Brain microvascular endothelial cell (primary cell): ENCODE data around the gene PCA3.

Experiments used
- DNase-seq: peaks from one replicate; pipeline ENCODE4 v3.0.0-alpha.2; 2020
- H3K27ac ChIP-seq: fragments of 250-450 bp; sonication (Bioruptor Pico); 2 replicates; pipeline ENCODE4 v1.5.1; 2020; ENCODE audit warnings: mild to moderate bottlenecking, moderate library complexity
- H3K27me3 ChIP-seq: fragments of 250-450 bp; sonication (Bioruptor Pico); replicated peaks from 2 replicates; pipeline ENCODE4 v1.5.1; 2020; ENCODE audit warnings: mild to moderate bottlenecking
- H3K36me3 ChIP-seq: fragments of 250-450 bp; sonication (Bioruptor Pico); replicated peaks from 2 replicates; pipeline ENCODE4 v1.5.1; 2020; ENCODE audit warnings: mild to moderate bottlenecking
- H3K4me3 ChIP-seq: 2 replicates; pipeline ENCODE4 v1.5.1; 2011; ENCODE audit warnings: low read depth, mild to moderate bottlenecking, control low read depth, low read length, moderate library complexity
- CTCF ChIP-seq: IDR thresholded peaks from 2 replicates; pipeline ENCODE4 v1.5.1; 2011; ENCODE audit warnings: low read depth, mild to moderate bottlenecking, moderate library complexity, low read length, control low read depth, inconsistent platforms; ENCODE audit errors: missing control alignments
- in situ Hi-C: cut with HindIII; loops from 2 replicates; pipeline ENCODE4 v1.10.0; 2017; ENCODE audit warnings: low sequenced_read_pairs, low pct_ligation_motif_present

The PCA3 gene

GRCh38 chr9:76764138-76764537 is at the start of gene PCA3:
TSS of gene PCA3 (plus strand) at chr9:76764438.
- no peak within 1 kb of the TSS for H3K27ac ChIP-seq
- H3K27me3 ChIP-seq, result no peaks in the 10 kb centered on the region
- in situ Hi-C loops, result no loop called here
- no peak for TF ChIP-seq CTCF
- DNase-seq, result no peak
- H3K4me3 ChIP-seq, result no peak within 1 kb of the TSS
- no peaks in the 10 kb centered on the region for H3K36me3 ChIP-seq

- H3K36me3 ChIP-seq, result no peaks in the 10 kb centered on the region
- DNase-seq, result no peak
Observed at GRCh38 chr9:76716085-76716672, 48.1 kb upstream of the PCA3 start.

GRCh38 chr9:76717176-76717575 is 47.1 kb upstream of the PCA3 start:
- in situ Hi-C loops, result no loop called here
- TF ChIP-seq CTCF, result no peak
- no peak overlapping the region for H3K27ac ChIP-seq

More at GRCh38 chr9:76716085-76716672, 48.1 kb upstream of the PCA3 start:
- Histone ChIP-seq H3K27ac (no peak overlapping the region), H3K27me3 (no peaks in the 10 kb centered on the region), H3K4me3 (no peak overlapping the region)
- in situ Hi-C loops, result no loop called here
- no peak for TF ChIP-seq CTCF

GRCh38 chr9:76717613-76718012 is 46.6 kb upstream of the PCA3 start:
- Histone ChIP-seq H3K4me3 (no peak overlapping the region), H3K27ac (no peak overlapping the region), H3K27me3 (no peaks in the 10 kb centered on the region), H3K36me3 (no peaks in the 10 kb centered on the region)
- no peak for DNase-seq
- TF ChIP-seq CTCF, result no peak
- in situ Hi-C loops, result no loop called here

More at GRCh38 chr9:76717176-76717575, 47.1 kb upstream of the PCA3 start:
- Histone ChIP-seq H3K36me3 (no peaks in the 10 kb centered on the region), H3K27me3 (no peaks in the 10 kb centered on the region), H3K4me3 (no peak overlapping the region)
- no peak for DNase-seq

- no peak overlapping the region for H3K27ac ChIP-seq
- in situ Hi-C loops, result no loop called here
- H3K36me3 ChIP-seq, result no peaks in the 10 kb centered on the region
- peak; percentile 9 for TF ChIP-seq CTCF
- no peak overlapping the region for H3K4me3 ChIP-seq
- no peak for DNase-seq
- H3K27me3 ChIP-seq, result no peaks in the 10 kb centered on the region
Observed at GRCh38 chr9:76718166-76718565, 46.1 kb upstream of the PCA3 start.

GRCh38 chr9:76720245-76720644 is 44.0 kb upstream of the PCA3 start:
- in situ Hi-C loops, result no loop called here
- DNase-seq, result no peak
- H3K27me3 ChIP-seq, result no peaks in the 10 kb centered on the region
- TF ChIP-seq CTCF, result no peak
- H3K36me3 ChIP-seq, result no peaks in the 10 kb centered on the region
- H3K27ac ChIP-seq, result no peak overlapping the region
- H3K4me3 ChIP-seq, result no peak overlapping the region
